K562 (cell line): ENCODE data around the gene AMER3. TPM values are rescaled to one million over a fixed set of nuclear protein-coding genes. Genes with fewer than 3 reads are reported as not detected.

Experiments used
- ATAC-seq: fragments of 200-7000 bp; cut with Tn5 transposase; 3 replicates; pipeline ENCODE4 v1.9.1; 2020; ENCODE audit warnings: moderate library complexity
- BruUV-seq: library from RNA; stranded (reverse); fragments of 400-500 nt; replicated peaks from 2 replicates; lab custom pipeline; 2021; lab: Mats Ljungman, UMichigan
- CTCF ChIA-PET: fragments of 300-600 bp; formaldehyde crosslinking; extraction: SDS; loops from one replicate; lab custom pipeline; 2021; ENCODE audit warnings: low intra/inter-chr PET ratio; lab: Yijun Ruan, JAX
- POLR2A ChIA-PET: fragments of 300-600, 350-650 bp; sonication (Branson Sonifier 250); formaldehyde crosslinking; extraction: SDS; loops from one replicate; lab custom pipeline; 2021; ENCODE audit warnings: antibody characterized with exemption, inconsistent platforms; lab: Yijun Ruan, JAX
- DNase-seq, 4 experiments: peaks; one replicate each; pipeline versions ENCODE4 v3.0.0 to v3.0.0-alpha.2; 2011 to 2018; ENCODE audit warnings: low spot score in 3 of 4, mixed read lengths in 3 of 4; ENCODE audit errors: extremely low read depth in 1 of 4
- FAIRE-seq: peaks from 2 replicates; lab custom pipeline; 2011; peaks lifted over from hg19 to GRCh38; lab: Jason Lieb, UNC
- H2AFZ ChIP-seq: 2 replicates; pipeline ENCODE4 v1.6.0; 2011; ENCODE audit warnings: low read depth, low read length, control low read depth, inconsistent platforms
- H3K27ac ChIP-seq: fragments of 200-600 bp; 3 replicates; pipeline ENCODE4 v1.8.0; 2011; ENCODE audit warnings: low read depth, mild to moderate bottlenecking, control low read depth, inconsistent platforms, low read length, moderate library complexity, mixed read lengths; ENCODE audit errors: extremely low read depth
- H3K27me3 ChIP-seq, 2 experiments: fragments of 300-600 bp in 1 of 2; 2 replicates in 1 of 2; 3 replicates in 1 of 2; pipeline versions ENCODE4 v1.6.0 to v1.8.0; 2011; ENCODE audit warnings: inconsistent platforms in 2 of 2, low read length in 2 of 2, mild to moderate bottlenecking in 1 of 2, mixed read lengths in 1 of 2, moderate library complexity in 1 of 2; ENCODE audit not compliant: control insufficient read depth in 2 of 2, insufficient read depth in 2 of 2
- H3K36me3 ChIP-seq: fragments of 300-600 bp; 3 replicates; pipeline ENCODE4 v1.8.0; 2011; ENCODE audit warnings: mild to moderate bottlenecking, low read length, inconsistent platforms; ENCODE audit not compliant: control insufficient read depth, insufficient read depth
- H3K4me1 ChIP-seq, 2 experiments: fragments of 200-600 bp in 1 of 2; replicated peaks in 1 of 2; 2 replicates in 1 of 2; 3 replicates in 1 of 2; pipeline versions ENCODE4 v1.5.1 to v1.8.0; 2011; ENCODE audit warnings: inconsistent platforms in 2 of 2, low read length in 2 of 2, mild to moderate bottlenecking in 1 of 2, mixed read lengths in 1 of 2, moderate library complexity in 1 of 2; ENCODE audit not compliant: control insufficient read depth in 2 of 2, insufficient read depth in 2 of 2
- H3K4me2 ChIP-seq: 2 replicates; pipeline ENCODE4 v1.6.1; 2011; ENCODE audit warnings: low read length, control low read depth, inconsistent platforms, mixed read lengths; ENCODE audit not compliant: insufficient read depth
- H3K4me3 ChIP-seq: fragments of 200-600 bp; sonication (generic), shearing (Covaris generic); 2 replicates; pipeline ENCODE4 v1.5.1; 2016; ENCODE audit warnings: control low read depth, inconsistent platforms
- H3K79me2 ChIP-seq: fragments of 200-600 bp; 3 replicates; pipeline ENCODE4 v1.8.0; 2011; ENCODE audit warnings: low read length, inconsistent platforms; ENCODE audit not compliant: control insufficient read depth, insufficient read depth
- H3K9ac ChIP-seq, 2 experiments: 2 replicates each; pipeline versions ENCODE4 v1.6.0 to v1.6.1; 2011; ENCODE audit warnings: low read depth in 2 of 2, low read length in 2 of 2, control low read depth in 1 of 2, inconsistent platforms in 1 of 2, mild to moderate bottlenecking in 1 of 2, mixed read lengths in 1 of 2; ENCODE audit not compliant: insufficient read depth in 1 of 2
- H3K9me1 ChIP-seq: one replicate; pipeline ENCODE4 v1.6.0; 2011; ENCODE audit warnings: inconsistent platforms, mild to moderate bottlenecking, low read length, moderate library complexity; ENCODE audit not compliant: control insufficient read depth, insufficient read depth
- H3K9me3 ChIP-seq: replicated peaks from 2 replicates; pipeline ENCODE4 v1.5.1; 2011; ENCODE audit warnings: low read depth, low read length, inconsistent platforms; ENCODE audit not compliant: control insufficient read depth, insufficient read depth
- H4K20me1 ChIP-seq: replicated peaks from 2 replicates; pipeline ENCODE4 v1.6.1; 2011; ENCODE audit warnings: low read length, inconsistent platforms, mixed read lengths; ENCODE audit not compliant: control insufficient read depth, insufficient read depth
- ATF7 ChIP-seq: fragments of 450-650 bp; IDR thresholded peaks from 2 replicates; pipeline ENCODE4 v1.7.1; 2014; ENCODE audit warnings: mild to moderate bottlenecking, moderate library complexity
- BRF1 ChIP-seq: IDR thresholded peaks from 3 replicates; pipeline ENCODE4 v1.6.1; 2011; ENCODE audit warnings: borderline replicate concordance, mild to moderate bottlenecking; ENCODE audit not compliant: insufficient read length; ENCODE audit errors: extremely low read depth
- ESRRA ChIP-seq: fragments of 450-650 bp; IDR thresholded peaks from 2 replicates; pipeline ENCODE4 v1.6.1; 2014; ENCODE audit warnings: low read depth, mild to moderate bottlenecking, moderate library complexity, borderline replicate concordance
- GABPB2 ChIP-seq: fragments of 250-450 bp; sonication (Bioruptor Pico); conservative IDR thresholded peaks from 2 replicates; pipeline ENCODE4 v1.5.1; 2021; ENCODE audit warnings: mild to moderate bottlenecking
- NFRKB ChIP-seq: fragments of 450-650 bp; IDR thresholded peaks from 2 replicates; pipeline ENCODE4 v1.6.1; 2016; ENCODE audit warnings: low read depth
- RAD51 ChIP-seq: fragments of 450-650 bp; IDR thresholded peaks from 2 replicates; pipeline ENCODE4 v1.7.1; 2016; ENCODE audit warnings: low read depth, mild to moderate bottlenecking, borderline replicate concordance
- SAFB2 ChIP-seq: fragments of 200-400 bp; formaldehyde crosslinking; IDR thresholded peaks from 2 replicates; pipeline ENCODE4 v1.6.1; 2018; ENCODE audit warnings: borderline replicate concordance, low read length, low read depth, moderate library complexity; ENCODE audit not compliant: severe bottlenecking
- SIN3B ChIP-seq: fragments of 450-650 bp; IDR thresholded peaks from 2 replicates; pipeline ENCODE4 v1.6.1; 2017; ENCODE audit warnings: low read depth, mild to moderate bottlenecking, moderate library complexity
- THRAP3 ChIP-seq: fragments of 450-650 bp; IDR thresholded peaks from 2 replicates; pipeline ENCODE4 v1.6.1; 2016; ENCODE audit warnings: mild to moderate bottlenecking, inconsistent platforms, borderline replicate concordance
- WGBS: fragments of 100-300 bp; shearing (Covaris generic); methylation state at CpG from one replicate; pipeline ENCODE4 v1.1.6; 2016; ENCODE audit warnings: low coverage, mixed read lengths; ENCODE audit not compliant: insufficient coverage; ENCODE audit errors: missing lambda C conversion rate; 5-methylcytosine and 5-hydroxymethylcytosine counted together
- in situ Hi-C: fragments of 300-500 bp; cut with MboI; formaldehyde crosslinking; loops from 4 replicates; pipeline ENCODE4 v1.15.0; 2018; ENCODE audit warnings: inconsistent platforms, mixed read lengths
- intact Hi-C: fragments of 100-400 bp; cut with micrococcal nuclease; formaldehyde crosslinking; loops from 2 replicates; pipeline ENCODE4 v1.14.2; 2022
- polyA plus RNA-seq, 8 experiments: library from polyadenylated mRNA; depleted of rRNA in 4 of 8; stranded (reverse) in 5 of 8; unstranded in 3 of 8; fragments of >200 nt; fragmentation: Nextera tagmentation in 2 of 8; fragmentation: Illumina TruSeq in 1 of 8; extraction: Ambion mirVana in 2 of 8; extraction: Trizol in 1 of 8; gene quantifications; 2 replicates each; pipeline versions ENCODE4 v1.2.1 to v1.2.3, GENCODE V29; 2011 to 2014; ENCODE audit warnings: inconsistent platforms in 1 of 8, missing spikeins in 1 of 8
- total RNA-seq, 7 experiments: library from RNA; depleted of rRNA in 6 of 7; stranded (reverse); fragments of >200 nt in 6 of 7; fragmentation: Illumina TruSeq in 2 of 7; extraction: Trizol in 2 of 7; gene quantifications; 2 replicates each; pipeline versions ENCODE4 v1.2.1 to v1.2.3, GENCODE V29; 2011 to 2021; ENCODE audit warnings: low replicate concordance in 1 of 7
- TF ChIP-seq, protein P1 (sequence below): fragments of 450-650 bp; formaldehyde crosslinking; IDR thresholded peaks from 2 replicates; pipeline ENCODE4 v1.4.0; 2020; ENCODE audit warnings: mild to moderate bottlenecking
- TF ChIP-seq, protein P2 (sequence below): fragments of 200-800 bp; sonication (Bioruptor generic); IDR thresholded peaks from 2 replicates; pipeline ENCODE4 v1.6.1; 2017; ENCODE audit warnings: missing genetic modification characterization, missing compliant biosample characterization
- TF ChIP-seq, protein P3 (sequence below): fragments of 450-650 bp; IDR thresholded peaks from 2 replicates; pipeline ENCODE4 v1.6.1; 2014; ENCODE audit warnings: low read depth, mild to moderate bottlenecking, moderate library complexity, borderline replicate concordance
- TF ChIP-seq, protein P4 (sequence below): fragments of 450-650 bp; IDR thresholded peaks from 2 replicates; pipeline ENCODE4 v1.6.1; 2016; ENCODE audit warnings: low read depth, mild to moderate bottlenecking, moderate library complexity
- TF ChIP-seq, protein P5 (sequence below): sonication (generic); formaldehyde crosslinking; IDR thresholded peaks from 2 replicates; pipeline ENCODE4 v1.8.1; 2022; ENCODE audit warnings: missing genetic modification reagents

Gene AMER3
- total and polyA plus RNA-seq, 9 of the 15 experiments (the other 6 are each of a cell fraction or from before 2014, with no cell fraction given), result not detected

DNA sequence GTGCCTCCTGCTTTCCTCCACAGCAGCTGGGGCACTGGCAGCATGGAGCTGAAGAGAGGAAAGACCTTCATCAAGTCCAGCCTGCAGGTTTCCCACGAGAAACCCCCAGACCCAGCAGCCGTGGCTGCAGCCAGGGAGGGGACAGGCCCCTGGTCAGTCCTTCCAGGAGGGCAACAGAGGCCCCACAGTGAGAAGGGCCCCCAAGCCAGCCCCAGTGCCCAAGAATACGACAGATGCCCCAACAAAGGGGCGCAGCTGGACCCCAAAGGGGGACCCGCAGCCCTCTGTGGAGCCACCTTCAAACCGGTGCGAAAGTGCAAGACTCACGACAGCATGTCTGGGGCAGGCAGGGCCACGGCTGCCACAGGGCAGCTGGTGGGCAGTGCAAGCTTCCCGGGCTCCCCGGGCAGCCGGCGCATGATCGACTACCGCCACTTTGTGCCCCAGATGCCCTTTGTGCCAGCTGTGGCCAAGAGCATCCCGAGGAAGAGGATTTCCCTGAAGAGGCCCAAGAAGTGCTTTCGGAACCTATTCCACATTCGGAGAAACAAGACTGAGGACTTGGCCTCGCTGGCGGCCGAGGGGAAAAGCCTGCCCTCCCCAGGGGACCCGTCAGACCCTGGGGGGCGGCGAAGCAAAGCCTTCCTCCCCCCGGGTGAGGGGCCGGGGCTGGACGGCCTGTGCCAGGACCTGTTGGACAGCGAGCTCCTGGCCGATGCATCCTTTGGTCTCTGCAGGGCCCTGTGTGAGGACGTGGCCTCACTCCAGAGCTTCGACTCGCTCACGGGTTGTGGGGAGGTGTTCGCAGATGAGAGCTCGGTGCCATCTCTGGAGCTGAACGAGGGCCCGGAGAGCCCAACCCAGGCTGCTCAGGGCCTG, 6.9 kb downstream of the AMER3 start (continued):
- TF ChIP-seq, protein P1, sequence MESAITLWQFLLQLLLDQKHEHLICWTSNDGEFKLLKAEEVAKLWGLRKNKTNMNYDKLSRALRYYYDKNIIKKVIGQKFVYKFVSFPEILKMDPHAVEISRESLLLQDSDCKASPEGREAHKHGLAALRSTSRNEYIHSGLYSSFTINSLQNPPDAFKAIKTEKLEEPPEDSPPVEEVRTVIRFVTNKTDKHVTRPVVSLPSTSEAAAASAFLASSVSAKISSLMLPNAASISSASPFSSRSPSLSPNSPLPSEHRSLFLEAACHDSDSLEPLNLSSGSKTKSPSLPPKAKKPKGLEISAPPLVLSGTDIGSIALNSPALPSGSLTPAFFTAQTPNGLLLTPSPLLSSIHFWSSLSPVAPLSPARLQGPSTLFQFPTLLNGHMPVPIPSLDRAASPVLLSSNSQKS, result no peak
- TF ChIP-seq THRAP3 (no peak), SAFB2 (no peak), ATF7 (no peak), NFRKB (no peak)

DNA sequence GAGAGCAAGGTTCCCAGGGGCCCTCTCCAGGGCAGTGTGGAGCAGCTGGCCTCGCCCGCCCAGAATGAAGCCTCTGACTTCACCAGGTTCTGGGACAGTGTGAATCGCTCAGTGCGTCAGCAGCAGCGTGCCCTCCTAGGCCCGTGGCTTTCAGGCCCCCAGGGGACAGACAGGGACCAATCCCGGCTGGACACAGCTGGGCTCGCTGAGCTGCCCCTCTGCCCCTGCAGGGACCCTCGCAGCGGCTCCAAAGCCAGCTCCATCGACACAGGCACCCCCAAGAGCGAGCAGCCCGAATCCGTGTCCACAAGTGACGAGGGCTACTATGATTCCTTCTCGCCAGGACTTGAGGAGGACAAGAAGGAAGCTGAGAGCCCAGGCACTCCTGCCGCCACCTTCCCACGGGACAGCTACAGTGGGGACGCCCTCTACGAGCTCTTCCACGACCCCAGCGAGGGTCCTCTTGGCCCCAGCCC, 7.6 kb downstream of the AMER3 start:
- FAIRE-seq (no peak), DNase-seq (no peak), ATAC-seq (no peak)
- Histone ChIP-seq H3K79me2 (no peaks in the 10 kb centered on the region), H3K9me3 (no peaks in the 10 kb centered on the region), H3K36me3 (no peaks in the 10 kb centered on the region), H4K20me1 (peaks cover 10% of the 10 kb centered on the region; the same call in 1 of the 2 replicates), H3K4me3 (no peak overlapping the region), H3K27me3 (peaks cover 0 to 71% of the 10 kb centered on the region in 2 experiments; a peak in 3 of 5 replicates), H3K9ac (no peak overlapping the region), H3K4me1 (no peaks in the 10 kb centered on the region; a peak in 2 of 5 replicates), H2AFZ (no peak overlapping the region), H3K4me2 (no peak overlapping the region), H3K9me1 (no peaks in the 10 kb centered on the region), H3K27ac (no peak overlapping the region)
- in situ Hi-C loops (no loop called here), intact Hi-C loops (no loop called here)
- POLR2A ChIA-PET, result interaction anchor here (1.0 kb wide), 1 partner anchor 14 kb away, joined by 3 read pairs; no protein-coding TSS in a partner anchor
- BruUV-seq, result no TSS peak
- CTCF ChIA-PET, result no interaction called here
- WGBS, result 0% methylated on average over 22 of the region's 22 CpGs
- TF ChIP-seq, protein P2, sequence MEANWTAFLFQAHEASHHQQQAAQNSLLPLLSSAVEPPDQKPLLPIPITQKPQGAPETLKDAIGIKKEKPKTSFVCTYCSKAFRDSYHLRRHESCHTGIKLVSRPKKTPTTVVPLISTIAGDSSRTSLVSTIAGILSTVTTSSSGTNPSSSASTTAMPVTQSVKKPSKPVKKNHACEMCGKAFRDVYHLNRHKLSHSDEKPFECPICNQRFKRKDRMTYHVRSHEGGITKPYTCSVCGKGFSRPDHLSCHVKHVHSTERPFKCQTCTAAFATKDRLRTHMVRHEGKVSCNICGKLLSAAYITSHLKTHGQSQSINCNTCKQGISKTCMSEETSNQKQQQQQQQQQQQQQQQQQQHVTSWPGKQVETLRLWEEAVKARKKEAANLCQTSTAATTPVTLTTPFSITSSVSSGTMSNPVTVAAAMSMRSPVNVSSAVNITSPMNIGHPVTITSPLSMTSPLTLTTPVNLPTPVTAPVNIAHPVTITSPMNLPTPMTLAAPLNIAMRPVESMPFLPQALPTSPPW (CRISPR knock-in tag), result no peak
- TF ChIP-seq, protein P3, sequence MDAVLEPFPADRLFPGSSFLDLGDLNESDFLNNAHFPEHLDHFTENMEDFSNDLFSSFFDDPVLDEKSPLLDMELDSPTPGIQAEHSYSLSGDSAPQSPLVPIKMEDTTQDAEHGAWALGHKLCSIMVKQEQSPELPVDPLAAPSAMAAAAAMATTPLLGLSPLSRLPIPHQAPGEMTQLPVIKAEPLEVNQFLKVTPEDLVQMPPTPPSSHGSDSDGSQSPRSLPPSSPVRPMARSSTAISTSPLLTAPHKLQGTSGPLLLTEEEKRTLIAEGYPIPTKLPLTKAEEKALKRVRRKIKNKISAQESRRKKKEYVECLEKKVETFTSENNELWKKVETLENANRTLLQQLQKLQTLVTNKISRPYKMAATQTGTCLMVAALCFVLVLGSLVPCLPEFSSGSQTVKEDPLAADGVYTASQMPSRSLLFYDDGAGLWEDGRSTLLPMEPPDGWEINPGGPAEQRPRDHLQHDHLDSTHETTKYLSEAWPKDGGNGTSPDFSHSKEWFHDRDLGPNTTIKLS, result no peak
- TF ChIP-seq, protein P4, sequence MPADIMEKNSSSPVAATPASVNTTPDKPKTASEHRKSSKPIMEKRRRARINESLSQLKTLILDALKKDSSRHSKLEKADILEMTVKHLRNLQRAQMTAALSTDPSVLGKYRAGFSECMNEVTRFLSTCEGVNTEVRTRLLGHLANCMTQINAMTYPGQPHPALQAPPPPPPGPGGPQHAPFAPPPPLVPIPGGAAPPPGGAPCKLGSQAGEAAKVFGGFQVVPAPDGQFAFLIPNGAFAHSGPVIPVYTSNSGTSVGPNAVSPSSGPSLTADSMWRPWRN, result no peak
- TF ChIP-seq BRF1 (no peak), ESRRA (no peak), GABPB2 (no peak), RAD51 (no peak), SIN3B (no peak)
- TF ChIP-seq, protein P5, sequence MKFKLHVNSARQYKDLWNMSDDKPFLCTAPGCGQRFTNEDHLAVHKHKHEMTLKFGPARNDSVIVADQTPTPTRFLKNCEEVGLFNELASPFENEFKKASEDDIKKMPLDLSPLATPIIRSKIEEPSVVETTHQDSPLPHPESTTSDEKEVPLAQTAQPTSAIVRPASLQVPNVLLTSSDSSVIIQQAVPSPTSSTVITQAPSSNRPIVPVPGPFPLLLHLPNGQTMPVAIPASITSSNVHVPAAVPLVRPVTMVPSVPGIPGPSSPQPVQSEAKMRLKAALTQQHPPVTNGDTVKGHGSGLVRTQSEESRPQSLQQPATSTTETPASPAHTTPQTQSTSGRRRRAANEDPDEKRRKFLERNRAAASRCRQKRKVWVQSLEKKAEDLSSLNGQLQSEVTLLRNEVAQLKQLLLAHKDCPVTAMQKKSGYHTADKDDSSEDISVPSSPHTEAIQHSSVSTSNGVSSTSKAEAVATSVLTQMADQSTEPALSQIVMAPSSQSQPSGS (CRISPR knock-in tag), result no peak
